Measurements from ENCODE around the gene PCDH12. TPM values are rescaled to one million over a fixed set of nuclear protein-coding genes. Genes with fewer than 3 reads are reported as not detected.

The PCDH12 gene
- total and polyA plus RNA-seq, 2 donors (not counting 3 experiments of a cell fraction or from before 2014, with no cell fraction given) = 6.2 to 20.4 TPM

DNA sequence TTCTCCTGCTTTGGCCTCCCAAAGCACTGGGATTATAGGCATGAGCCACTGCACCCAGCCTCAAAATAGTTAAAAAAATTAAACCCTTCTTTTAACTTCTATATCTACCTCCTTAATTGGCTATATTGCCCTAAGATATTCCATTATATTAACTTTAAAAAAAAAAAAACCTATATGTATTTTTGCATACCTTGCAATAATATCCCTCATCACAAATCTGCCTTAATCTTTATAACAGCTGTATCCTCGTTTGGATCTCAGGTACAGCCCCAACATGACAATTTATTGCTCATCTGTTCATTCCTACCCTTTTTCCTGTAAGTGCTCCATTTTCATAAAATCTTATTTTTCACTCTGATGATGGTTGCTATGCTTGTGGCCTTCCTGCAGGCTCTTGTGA, 42.2 kb upstream of the PCDH12 start:
- Histone ChIP-seq H2AFZ (ENCODE audit: low read depth, low read length) (no peak overlapping the region), H3K4me3 (replicated peaks in 1 of 3; ENCODE audit: insufficient read depth in 1 of 3, low read depth in 1 of 3, low read length in 3 of 3) (no peak overlapping the region), H3K36me3 (ENCODE audit: control insufficient read depth in 2 of 2, extremely low read depth in 1 of 2, insufficient read depth in 2 of 2, low read length in 2 of 2) (peaks cover 9 to 14% of the 10 kb centered on the region in 2 experiments), H4K20me1 (replicated peaks; ENCODE audit: control insufficient read depth, extremely low read depth, insufficient read depth, low read length) (no peaks in the 10 kb centered on the region), H3K9ac (replicated peaks; ENCODE audit: extremely low read depth, insufficient read depth, low read length) (no peak overlapping the region), H3K4me2 (ENCODE audit: insufficient read depth, low read length) (no peak overlapping the region), H3K4me1 (ENCODE audit: control insufficient read depth, extremely low read depth, insufficient read depth, low read length) (peaks cover 3% of the 10 kb centered on the region), H3K9me3 (replicated peaks; ENCODE audit: control insufficient read depth, insufficient read depth, low read length) (no peaks in the 10 kb centered on the region), H3K27me3 (ENCODE audit: control insufficient read depth in 2 of 2, insufficient read depth in 2 of 2, low read length in 2 of 2) (no peaks in the 10 kb centered on the region), H3K9me1 (replicated peaks; ENCODE audit: control insufficient read depth, extremely low read depth, insufficient read depth, low read length) (no peaks in the 10 kb centered on the region), H3K79me2 (ENCODE audit: control insufficient read depth, insufficient read depth, low read length) (no peaks in the 10 kb centered on the region), H3K27ac (ENCODE audit: insufficient read depth, low read depth, low read length) (no peak overlapping the region)
- CTCF ChIA-PET = interaction anchor here (0.7 to 3.0 kb wide), 13 partner anchors 9 to 698 kb away, joined by 3 to 46 read pairs (median 5); partner anchors contain the start of genes GNPDA1 and RNF14
- POLR2A ChIA-PET = no interaction called here
- intact Hi-C loops (cut with micrococcal nuclease) = loop anchor here (1.0 to 5.0 kb wide), 2 partner anchors 144 to 552 kb away; no protein-coding TSS in a partner anchor
- FAIRE-seq (no peak), DNase-seq (ENCODE audit: low read depth, low spot score) (no peak)
- no TSS peak for BruUV-seq (replicated peaks)
- TF ChIP-seq POLR2AphosphoS5 (IDR thresholded peaks at IDR 0.05; ENCODE audit: insufficient read depth, low read depth, low read length) (no peak), CTCF (IDR thresholded peaks at IDR 0.05; ENCODE audit: extremely low read depth in 1 of 2, insufficient read depth in 1 of 2, low read depth in 1 of 2, low read length in 2 of 2) (no peak), JUN (IDR thresholded peaks at IDR 0.05; ENCODE audit: borderline replicate concordance, insufficient read depth, insufficient read length, low read depth) (no peak), MYC (IDR thresholded peaks at IDR 0.05; ENCODE audit: low read depth, low read length) (no peak), EZH2 (IDR thresholded peaks at IDR 0.05; ENCODE audit: borderline replicate concordance, low read depth, low read length, severe bottlenecking) (no peak), FOS (IDR thresholded peaks at IDR 0.05; ENCODE audit: borderline replicate concordance, insufficient read depth, low read length) (no peak), GATA2 (IDR thresholded peaks at IDR 0.05; ENCODE audit: insufficient read depth, insufficient read length, low read depth, low read length) (no peak), POLR2A (IDR thresholded peaks at IDR 0.05; ENCODE audit: low read depth, low read length) (no peak)
- TF ChIP-seq, protein P1, sequence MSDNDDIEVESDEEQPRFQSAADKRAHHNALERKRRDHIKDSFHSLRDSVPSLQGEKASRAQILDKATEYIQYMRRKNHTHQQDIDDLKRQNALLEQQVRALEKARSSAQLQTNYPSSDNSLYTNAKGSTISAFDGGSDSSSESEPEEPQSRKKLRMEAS (IDR thresholded peaks at IDR 0.05; ENCODE audit: insufficient read depth, insufficient read length) = no peak
- dilution Hi-C loops (cut with MboI; ENCODE audit: extremely low pct_ligation_motif_present, low sequenced_read_pairs) = no loop called here
